Pulmonary artery endothelial cell (primary cell): Measurements from ENCODE around the gene GATA5. TPM values are rescaled to one million over a fixed set of nuclear protein-coding genes. Genes with fewer than 3 reads are reported as not detected.

ENCODE experiments used
- DNase-seq: peaks from one replicate; pipeline ENCODE4 v3.0.0-alpha.2; 2011; ENCODE audit warnings: low read depth, low spot score
- total RNA-seq: library from RNA; depleted of rRNA; stranded (reverse); fragments of >200 nt; gene quantifications from 2 replicates; pipeline ENCODE4 v1.2.3, GENCODE V29; 2014

Gene GATA5
- total RNA-seq, 1 donor from 2014 or later: 0.07 TPM

DNA sequence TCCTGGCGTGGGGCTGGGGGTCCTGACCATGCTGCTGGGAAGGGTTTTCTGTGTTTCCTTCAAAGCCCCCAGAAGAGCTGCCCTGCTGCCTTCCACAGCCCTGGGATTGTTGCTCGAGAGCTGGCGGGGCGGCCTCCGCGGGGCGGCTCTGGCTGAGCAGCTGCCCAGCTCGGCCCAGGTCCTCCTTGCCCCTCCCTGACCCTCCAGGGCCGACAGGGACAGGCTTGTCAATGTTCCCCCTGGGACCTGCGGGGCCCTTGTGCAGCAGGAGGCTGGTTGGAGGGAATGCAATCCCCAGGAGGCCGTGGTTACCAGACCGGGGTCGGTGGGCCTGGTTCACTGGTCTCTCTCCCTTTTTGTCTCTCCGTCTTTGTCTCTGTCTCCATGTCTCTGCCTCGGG is 19.9 kb downstream of the GATA5 start:
- DNase-seq: no peak

- no peak for DNase-seq
These were observed 20.7 kb downstream of the GATA5 start for GRCh38 chr20:62454904-62455636.

- no peak for DNase-seq
These were observed 22.5 kb downstream of the GATA5 start for GRCh38 chr20:62453186-62453808.

DNA sequence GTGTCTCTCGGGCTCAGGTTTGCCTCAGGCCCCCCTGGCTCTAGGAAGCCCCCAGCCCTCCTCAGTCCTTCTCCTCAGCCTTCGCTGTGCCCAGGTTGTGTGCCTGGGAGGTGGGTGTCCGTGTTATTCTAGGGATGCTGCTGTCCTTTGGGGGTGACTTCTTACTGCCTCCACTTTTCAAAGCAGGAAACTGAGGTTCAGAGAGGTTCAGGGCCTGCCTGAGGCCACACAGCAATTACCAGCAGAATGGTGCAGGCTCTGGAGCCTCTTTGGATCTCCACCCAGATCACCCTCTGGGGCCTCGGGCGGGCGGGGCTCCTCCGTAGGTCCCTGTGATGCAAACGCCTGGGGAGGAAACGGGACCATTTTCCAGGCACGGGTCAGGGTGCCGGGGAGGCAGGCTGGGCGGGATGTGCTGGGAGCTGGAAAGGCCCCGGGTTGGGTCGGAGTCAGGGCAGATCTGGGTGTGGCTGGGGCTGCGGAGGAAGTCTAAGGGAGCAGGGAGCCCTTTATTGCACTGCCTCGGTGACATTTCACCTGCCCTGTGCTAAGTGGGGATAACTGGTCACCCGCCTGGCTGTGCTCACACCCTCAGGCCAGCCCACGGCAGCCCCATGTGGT is 23.2 kb downstream of the GATA5 start:
- no peak for DNase-seq

- DNase-seq: no peak
These were observed 23.8 kb downstream of the GATA5 start for GRCh38 chr20:62451970-62452369.

DNA sequence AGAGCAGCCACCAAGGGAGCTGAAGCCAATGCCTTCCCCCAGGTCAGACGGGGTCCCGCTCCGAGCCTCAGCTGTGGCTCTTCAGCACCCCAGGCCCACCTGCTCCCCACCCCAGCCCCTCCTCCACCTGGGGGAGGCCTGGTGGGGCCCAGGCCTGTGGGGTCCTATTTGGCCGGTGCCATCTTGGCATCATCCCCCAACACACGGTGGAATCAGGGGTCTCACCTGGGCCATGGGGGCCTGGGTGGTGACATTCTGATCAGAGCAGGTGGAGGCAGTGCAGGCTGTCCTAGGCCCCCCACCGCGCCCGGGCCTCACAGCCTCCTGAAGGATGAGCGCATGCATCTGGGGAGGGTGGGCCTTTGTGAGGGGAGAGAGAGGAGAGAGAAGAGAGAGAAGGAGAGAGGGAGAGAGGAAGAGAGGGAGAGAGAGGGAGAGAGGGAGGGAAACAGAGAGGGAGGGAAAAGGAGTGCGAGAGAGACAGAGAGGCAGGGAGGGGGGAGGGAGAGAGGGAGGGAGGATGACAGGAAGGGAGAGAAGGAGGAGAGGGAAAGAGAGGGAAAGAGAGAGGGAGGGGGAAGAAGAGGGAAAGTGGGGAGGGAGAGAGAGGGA is 24.5 kb downstream of the GATA5 start:
- no peak for DNase-seq

DNA sequence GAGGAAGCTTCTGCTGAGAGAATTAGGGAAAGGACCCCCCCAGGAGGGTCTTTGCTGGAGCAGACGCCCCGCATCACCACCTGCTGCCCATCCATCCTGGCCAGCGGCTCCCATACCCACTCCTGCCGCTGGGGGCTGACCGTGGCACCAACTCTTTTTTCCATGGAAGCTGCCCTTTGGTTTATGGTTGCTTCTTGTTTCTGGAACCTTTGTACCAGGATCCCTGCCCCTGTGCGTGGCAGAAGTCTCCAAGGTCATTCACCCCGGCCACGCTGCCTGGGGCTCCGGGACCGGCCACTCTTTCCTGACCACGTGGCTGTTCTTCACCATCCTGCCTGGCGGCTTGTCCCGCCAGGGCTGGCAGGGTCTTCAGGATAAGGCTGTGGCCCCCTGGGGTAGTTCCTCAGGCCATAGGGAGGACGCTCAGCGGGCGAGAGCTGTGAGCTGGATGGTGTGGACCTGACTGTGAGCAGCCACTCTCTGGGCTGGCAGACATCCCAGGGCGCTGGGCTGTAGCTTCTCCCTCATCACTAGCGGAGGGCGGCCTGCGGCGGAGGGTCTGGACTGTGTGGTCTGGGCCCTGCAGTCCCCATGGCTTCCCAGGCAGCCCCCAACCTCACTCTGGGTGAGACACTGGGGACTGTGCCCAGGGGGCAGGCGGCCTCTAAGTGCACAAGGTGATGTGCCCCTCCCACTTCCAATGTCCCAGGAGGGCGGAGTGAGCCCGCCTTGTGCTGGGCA is 25.7 kb downstream of the GATA5 start:
- DNase-seq: no peak

DNA sequence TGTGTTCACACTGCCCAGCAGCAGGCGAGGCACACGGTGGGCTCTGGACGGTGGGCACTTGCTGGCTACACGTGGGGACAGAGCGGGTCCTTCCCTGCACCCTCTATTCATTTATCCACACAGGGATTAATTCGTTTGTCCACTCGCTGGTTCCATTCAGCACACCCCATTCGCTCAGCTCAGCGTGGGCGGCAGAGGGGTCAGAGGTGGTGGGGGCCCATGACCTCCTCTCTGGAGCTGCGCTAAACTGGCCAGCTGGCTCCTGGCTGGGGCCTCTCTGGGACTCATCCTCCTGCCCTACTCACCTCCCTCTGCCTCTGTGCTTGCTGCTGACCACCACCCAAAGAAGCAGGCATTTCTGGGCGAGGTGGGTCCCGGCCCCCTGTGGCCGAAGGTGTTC is 27.0 kb downstream of the GATA5 start:
- DNase-seq: no peak

DNA sequence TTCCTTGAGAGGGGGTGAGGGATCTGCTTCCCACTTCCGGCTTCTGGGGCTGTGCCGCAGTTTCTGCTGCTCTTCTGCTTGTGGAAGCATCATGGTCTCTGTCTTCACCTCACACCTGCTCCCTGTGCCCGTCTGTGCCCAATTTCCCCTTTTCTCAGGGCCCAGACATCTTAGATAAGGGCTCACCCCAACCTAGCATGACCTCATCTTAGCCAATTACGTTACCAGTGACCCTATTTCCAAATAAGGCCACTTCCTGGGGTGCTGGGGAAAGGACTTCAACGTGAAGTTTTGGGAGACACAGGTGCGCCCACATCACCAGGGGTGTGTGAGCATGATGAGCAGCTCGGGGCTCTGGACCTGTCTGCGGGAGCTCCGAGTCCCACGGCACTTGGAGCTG is 27.8 kb downstream of the GATA5 start:
- no peak for DNase-seq

DNA sequence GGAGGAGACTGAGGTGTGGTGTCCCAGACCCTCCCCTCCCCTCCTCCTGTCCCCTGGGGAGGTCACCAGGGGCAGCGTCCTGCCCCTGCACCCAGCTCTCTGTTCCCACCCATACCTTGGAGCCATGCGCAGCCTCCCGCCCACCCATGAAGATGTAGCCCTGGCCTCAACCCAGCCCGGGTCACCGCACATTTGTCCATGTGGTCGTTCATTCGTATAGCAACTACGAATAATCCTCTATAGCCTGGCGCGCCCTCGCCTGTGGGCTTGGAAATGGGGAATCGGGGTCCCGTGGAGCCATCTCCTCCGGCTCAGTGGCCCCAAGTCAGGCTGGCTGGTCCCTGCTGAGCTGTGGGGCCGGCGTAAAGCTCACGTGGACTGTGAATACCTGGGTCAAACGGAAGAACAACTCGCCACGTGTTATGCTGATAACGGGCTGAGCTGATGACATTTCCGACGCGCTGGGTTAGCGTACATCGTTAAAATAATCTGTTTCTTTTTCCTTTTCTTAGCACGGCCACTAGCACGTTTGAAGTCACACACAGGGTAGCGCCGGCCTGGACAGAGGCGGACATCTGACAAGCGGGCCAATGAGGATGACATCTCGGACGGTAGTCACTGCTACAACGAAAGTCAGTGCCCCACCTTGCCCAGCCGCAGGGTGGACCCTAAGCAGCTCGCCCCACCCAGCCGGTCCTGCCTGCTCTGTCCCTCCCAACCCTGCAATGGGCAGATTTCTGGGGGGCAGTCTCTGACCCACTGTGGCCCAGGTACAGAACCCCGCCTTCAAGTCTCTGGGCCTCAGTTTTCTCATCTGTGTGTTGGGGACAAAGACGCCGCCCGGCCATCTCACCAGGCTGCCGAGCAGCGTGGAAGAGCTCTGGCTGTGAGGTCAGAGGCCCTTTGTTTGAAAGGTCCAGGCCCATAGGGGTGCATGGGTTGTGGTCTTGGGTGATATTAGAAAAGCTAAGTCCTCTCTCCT is 28.6 kb downstream of the GATA5 start:
- no peak for DNase-seq

GRCh38 chr20:62446481-62446880 is 29.3 kb downstream of the GATA5 start:
- no peak for DNase-seq

DNA sequence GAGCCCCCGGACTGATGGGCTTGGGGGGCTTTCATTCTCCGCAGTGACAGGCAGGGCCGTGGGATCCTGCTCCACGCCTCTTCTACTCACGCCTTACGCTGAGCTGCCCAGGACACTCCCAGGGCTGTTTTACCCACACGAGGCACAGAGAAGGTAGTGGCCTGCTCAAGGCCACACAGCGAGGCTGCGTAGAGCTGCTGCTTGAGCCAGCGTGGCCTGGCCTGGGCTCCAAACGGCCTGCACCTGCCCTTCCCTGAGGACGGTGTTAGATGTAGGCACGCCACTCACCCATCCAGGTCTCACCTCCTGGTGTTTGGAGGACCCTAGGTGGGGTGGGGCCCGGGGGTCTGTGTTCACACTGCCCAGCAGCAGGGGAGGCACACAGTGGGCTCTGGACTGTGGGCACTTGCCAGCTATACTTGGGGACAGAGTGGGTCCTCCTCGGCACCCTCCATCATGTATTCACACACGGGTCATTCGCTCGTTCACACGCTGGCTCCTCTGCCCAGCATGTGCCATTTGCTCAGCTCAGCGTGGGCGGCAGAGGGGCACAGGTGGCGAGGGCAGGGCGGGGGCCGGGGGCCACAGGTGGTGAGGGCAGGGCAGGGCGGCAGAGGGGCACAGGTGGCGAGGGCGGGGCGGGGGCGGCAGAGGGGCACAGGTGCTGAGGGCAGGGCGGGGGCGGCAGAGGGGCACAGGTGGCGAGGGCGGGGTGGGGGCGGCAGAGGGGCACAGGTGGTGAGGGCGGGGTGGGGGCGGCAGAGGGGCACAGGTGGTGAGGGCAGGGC is 30.0 kb downstream of the GATA5 start:
- DNase-seq: no peak

GRCh38 chr20:62444286-62444685 is 31.5 kb downstream of the GATA5 start:
- DNase-seq: no peak

DNA sequence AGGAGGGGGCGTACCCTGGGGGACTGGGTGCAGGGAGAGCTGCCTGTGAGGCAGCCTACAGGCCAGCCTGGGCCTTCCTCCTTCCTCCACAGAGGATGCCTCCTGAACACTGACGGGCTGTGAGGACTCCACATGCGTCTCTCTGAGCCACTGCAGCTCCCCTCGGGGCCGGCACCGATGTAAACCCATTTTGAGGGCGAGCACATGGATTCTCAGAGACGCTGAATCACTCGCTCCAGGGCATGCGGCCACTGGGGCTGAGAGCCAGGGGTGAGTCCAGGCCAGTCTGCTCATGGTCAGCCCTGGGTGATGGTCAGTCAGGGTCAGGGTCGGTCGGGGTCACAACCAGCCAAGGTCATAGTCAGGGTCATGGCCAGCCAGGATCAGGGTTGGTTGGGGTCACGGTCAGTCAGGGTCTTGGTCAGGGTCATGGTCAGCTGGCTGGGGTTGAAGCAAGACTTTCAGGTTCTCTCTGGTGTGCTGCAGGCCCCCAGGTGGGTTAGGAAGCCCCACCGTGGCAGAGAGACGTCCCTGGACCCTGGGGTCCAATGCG is 33.7 kb downstream of the GATA5 start:
- DNase-seq: no peak

DNA sequence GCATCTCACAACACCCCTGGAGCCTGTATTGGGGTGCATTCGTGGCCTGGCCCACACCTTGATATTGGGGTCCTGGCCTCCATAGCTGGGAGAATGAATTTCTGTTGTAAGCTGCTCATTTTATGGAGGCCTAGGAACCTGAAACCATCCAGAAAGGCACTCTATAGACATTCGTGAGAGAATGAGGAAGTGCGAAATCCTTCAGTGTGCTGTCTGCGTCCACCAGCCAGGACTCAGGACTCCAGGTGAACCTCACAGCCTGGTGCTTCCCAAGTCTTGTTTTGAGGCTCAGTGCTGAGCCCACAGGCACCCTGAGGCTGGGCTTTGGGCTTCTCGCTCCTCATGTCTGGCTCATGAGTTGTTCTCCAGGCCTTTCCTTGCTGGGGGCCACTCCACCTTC is 36.6 kb downstream of the GATA5 start:
- DNase-seq: no peak

DNA sequence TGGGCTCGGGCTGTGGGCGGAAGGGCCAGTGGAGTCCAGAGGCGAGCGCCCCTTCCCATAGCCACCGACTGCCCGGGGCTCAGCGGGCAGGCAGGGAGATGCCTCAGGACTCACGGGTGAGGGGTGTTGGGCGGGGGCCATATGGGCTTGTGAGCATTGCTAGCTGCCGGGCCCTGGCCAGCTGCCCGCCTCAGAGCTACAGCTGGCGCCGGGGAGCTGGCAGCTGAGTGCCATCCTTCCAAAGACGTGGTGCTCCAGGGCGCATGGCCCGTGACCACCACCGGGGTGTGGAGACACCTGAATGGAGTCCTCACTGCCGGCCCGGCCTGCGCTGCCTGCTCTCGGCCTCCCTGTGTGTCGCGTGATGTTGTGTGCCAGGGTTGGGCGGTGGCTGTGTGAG is 37.9 kb downstream of the GATA5 start:
- DNase-seq: no peak

DNA sequence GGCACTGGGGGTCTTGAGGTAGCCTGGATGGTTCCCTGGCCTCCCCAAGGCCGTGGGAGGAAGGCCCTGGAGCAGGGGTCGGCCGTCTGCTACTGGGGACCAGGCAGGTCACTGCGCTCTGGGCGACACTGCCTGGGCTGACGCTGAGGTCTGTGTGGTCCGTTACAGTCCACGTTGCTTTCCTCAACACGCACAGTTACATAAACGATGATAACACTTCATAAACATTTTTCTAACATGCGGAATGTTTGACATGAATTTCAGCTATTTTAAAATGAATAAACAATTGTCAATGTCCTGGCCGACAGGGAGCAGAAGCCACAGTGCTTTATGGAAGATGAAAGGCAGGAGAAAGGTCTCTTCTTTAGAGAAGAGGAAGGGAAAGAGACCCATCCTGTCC is 38.3 kb downstream of the GATA5 start:
- DNase-seq: no peak

DNA sequence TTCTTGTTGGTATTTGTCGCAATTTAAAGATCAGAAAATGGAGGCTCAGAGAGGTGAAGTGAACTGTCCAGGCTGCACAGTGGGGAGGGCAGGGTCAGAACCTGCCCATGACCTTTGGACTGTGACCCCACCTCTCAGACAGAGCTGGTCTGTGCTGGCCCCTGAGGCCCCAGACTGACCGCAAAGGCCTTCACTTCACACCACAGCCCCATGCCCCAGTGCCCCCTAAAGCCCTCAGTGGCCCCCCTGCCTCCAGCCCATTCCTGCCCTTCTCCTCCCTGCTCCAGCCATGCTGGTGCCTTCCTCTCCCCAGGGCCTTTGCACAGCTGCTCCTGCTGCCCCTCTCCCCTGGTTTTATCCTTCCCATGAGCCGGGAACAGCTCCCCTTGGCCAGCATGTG is 39.1 kb downstream of the GATA5 start:
- DNase-seq: no peak
